LNCaP clone FGC (cell line): ENCODE measurements around the gene SELE.

Source experiments
- DNase-seq: peaks from one replicate; pipeline ENCODE4 v3.0.0-alpha.2; 2011; ENCODE audit warnings: low read depth
- H3K4me3 ChIP-seq: 2 replicates; pipeline ENCODE4 v1.5.1; 2011; ENCODE audit warnings: mild to moderate bottlenecking, low read depth, low read length, control low read depth
- TF ChIP-seq, protein P1 (sequence below): IDR thresholded peaks from 2 replicates; pipeline ENCODE4 v1.5.1; 2012; ENCODE audit warnings: mild to moderate bottlenecking; ENCODE audit not compliant: control insufficient read depth, insufficient read depth; ENCODE audit errors: extremely low read depth

Gene SELE

GRCh38 chr1:169764919-169765318 is 31.0 kb upstream of the SELE start:
- H3K4me3 ChIP-seq: no peak overlapping the region
- TF ChIP-seq, protein P1, sequence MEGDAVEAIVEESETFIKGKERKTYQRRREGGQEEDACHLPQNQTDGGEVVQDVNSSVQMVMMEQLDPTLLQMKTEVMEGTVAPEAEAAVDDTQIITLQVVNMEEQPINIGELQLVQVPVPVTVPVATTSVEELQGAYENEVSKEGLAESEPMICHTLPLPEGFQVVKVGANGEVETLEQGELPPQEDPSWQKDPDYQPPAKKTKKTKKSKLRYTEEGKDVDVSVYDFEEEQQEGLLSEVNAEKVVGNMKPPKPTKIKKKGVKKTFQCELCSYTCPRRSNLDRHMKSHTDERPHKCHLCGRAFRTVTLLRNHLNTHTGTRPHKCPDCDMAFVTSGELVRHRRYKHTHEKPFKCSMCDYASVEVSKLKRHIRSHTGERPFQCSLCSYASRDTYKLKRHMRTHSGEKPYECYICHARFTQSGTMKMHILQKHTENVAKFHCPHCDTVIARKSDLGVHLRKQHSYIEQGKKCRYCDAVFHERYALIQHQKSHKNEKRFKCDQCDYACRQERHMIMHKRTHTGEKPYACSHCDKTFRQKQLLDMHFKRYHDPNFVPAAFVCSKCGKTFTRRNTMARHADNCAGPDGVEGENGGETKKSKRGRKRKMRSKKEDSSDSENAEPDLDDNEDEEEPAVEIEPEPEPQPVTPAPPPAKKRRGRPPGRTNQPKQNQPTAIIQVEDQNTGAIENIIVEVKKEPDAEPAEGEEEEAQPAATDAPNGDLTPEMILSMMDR: no peak
- no peak for DNase-seq

DNA sequence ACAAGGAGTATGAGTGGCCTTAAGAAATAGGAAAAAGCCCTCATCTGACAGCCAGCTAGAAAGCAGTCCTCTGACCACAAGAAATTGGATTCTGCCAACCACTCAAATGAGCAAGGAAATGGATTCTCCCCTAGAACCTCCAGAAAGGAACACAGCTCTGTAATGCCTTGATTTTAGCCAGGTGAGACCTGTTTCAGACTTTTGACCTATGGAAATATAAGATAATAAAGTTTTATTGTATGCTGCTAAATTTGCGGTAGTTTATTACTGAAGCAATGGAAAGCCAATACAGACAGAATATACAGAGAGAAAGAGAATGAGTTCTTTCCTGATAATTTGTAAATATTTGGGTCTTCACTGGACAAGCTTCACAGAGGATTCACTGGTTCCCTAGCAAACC is 28.8 kb upstream of the SELE start:
- no peak overlapping the region for H3K4me3 ChIP-seq
- DNase-seq: no peak
- TF ChIP-seq, protein P1: no peak

DNA sequence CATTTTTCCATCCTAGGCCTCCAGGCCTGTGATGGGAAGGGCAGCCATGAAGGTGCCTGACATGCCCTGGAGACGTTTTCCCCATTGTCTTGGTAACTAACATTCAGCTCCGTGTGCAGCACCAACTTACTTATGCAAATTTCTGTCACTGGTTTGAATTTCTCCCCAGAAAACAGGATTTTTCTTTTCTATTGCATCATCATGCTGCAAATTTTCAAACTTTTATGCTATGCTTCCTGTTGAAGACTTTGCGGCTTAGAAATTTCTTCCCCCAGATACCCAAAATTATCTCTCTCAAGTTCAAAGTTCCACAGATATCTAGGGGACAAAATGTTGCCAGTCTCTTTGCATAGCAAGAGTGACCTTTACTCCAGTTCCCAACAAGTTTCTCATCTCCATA is 25.2 kb upstream of the SELE start:
- TF ChIP-seq, protein P1: no peak
- DNase-seq: no peak
- no peak overlapping the region for H3K4me3 ChIP-seq

GRCh38 chr1:169753549-169753948 is 19.7 kb upstream of the SELE start:
- no peak for DNase-seq

GRCh38 chr1:169750041-169750440 is 16.2 kb upstream of the SELE start:
- TF ChIP-seq, protein P1: no peak
- DNase-seq: no peak
- H3K4me3 ChIP-seq: no peak overlapping the region

More at GRCh38 chr1:169753549-169753948, 19.7 kb upstream of the SELE start:
- TF ChIP-seq, protein P1: no peak
- no peak overlapping the region for H3K4me3 ChIP-seq

DNA sequence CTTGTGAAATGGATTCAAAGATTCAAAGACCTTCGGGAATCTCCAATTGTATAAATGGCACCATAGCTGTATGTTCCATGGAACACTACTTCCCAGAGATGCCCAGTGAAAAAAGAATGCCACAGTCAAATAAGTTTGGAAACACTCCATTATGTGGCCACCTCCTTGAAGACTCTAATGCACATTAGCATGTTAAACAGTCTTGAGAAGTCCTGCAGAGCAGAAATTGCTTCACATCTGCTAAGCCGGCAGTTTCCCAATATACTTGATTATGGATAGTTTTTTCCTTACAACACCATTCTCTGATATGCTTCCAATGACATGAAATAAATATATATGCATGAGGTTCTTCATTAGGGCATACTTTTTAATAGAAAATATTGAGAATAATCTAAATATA is 12.7 kb upstream of the SELE start:
- no peak for DNase-seq
- H3K4me3 ChIP-seq: no peak overlapping the region
- TF ChIP-seq, protein P1: no peak

DNA sequence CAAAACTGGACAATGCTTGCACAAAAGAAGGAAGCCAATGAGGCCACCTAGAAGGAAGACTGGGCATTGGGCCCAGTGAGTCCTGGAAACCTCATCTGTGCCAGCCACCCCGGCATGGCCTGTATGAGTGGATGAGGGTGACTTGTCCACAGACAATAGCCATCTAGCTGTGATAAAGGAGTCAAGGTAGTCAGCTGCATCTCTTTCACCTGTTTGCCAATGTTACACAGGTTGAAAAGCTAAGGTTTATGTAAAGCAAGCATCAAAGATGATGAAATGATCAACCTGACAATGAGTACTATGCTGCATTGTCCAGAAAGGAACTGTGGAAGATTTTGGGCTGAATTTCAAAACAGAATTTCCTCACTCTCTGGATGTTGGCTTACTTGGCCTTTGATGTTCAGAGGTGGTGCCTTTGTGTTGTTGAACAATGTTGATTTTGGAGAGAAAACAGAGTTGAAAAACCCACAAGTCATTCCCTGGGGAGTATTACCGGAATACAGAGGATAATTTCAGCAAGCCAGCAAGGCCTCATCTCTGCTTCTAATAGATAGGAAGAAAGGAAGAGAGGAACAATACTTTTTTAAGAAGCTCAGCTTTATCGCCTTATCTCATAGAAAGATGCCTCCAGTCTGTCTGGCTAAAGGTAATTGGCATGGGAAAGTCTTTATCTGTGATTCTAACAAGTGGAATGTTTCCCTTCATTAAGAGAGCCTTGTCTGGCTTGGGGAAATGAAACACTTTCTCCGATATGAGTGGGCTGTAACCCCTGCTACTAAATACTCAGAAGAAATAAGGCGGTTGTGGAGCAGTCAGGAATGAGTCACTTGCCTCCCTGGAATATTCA is 11.4 kb upstream of the SELE start:
- no peak overlapping the region for H3K4me3 ChIP-seq
- DNase-seq: no peak
- TF ChIP-seq, protein P1: no peak
